KOPT-K1 (cell line): ENCODE data around the gene ANKRD33B.

Experiments used
- H3K27ac ChIP-seq: fragments of 200-600 bp; sonication (generic); 2 replicates; pipeline ENCODE4 v1.5.1; 2016; ENCODE audit warnings: antibody characterized with exemption, mild to moderate bottlenecking, low read depth, low read length; ENCODE audit not compliant: poor library complexity, severe bottlenecking
- H3K36me3 ChIP-seq: fragments of 200-600 bp; sonication (generic); 2 replicates; pipeline ENCODE4 v1.5.1; 2017; ENCODE audit warnings: antibody characterized with exemption, mild to moderate bottlenecking, low read length, moderate library complexity; ENCODE audit not compliant: insufficient read depth
- H3K9me3 ChIP-seq: fragments of 200-600 bp; sonication (generic); 2 replicates; pipeline ENCODE4 v1.5.1; 2017; ENCODE audit warnings: antibody characterized with exemption, low read length, mild to moderate bottlenecking; ENCODE audit not compliant: insufficient read depth, poor library complexity, severe bottlenecking

The ANKRD33B gene

GRCh38 chr5:10688651-10689171, 124.8 kb downstream of the ANKRD33B start:
- Histone ChIP-seq H3K36me3 (no peaks in the 10 kb centered on the region; the same call in 1 of the 2 replicates), H3K9me3 (no peaks in the 10 kb centered on the region), H3K27ac (no peak overlapping the region)

GRCh38 chr5:10689391-10690081, 125.7 kb downstream of the ANKRD33B start:
- H3K36me3 ChIP-seq, result peaks cover 5% of the 10 kb centered on the region; the same call in 1 of the 2 replicates
- no peaks in the 10 kb centered on the region for H3K9me3 ChIP-seq
- no peak overlapping the region for H3K27ac ChIP-seq

- Histone ChIP-seq H3K9me3 (no peaks in the 10 kb centered on the region), H3K36me3 (peaks cover 7% of the 10 kb centered on the region; the same call in 1 of the 2 replicates), H3K27ac (no peak overlapping the region)
Observed at GRCh38 chr5:10690460-10691440, 126.9 kb downstream of the ANKRD33B start.

- Histone ChIP-seq H3K36me3 (peaks cover 7% of the 10 kb centered on the region; the same call in 1 of the 2 replicates), H3K27ac (no peak overlapping the region)
Observed at GRCh38 chr5:10691826-10692785, 128.2 kb downstream of the ANKRD33B start.

GRCh38 chr5:10695055-10695649, 131.3 kb downstream of the ANKRD33B start:
- H3K36me3 ChIP-seq, result 0 out of 2 replicates have a peak, but pooled peaks cover 7% of the 10 kb centered on the region
- H3K27ac ChIP-seq, result no peak overlapping the region
- H3K9me3 ChIP-seq, result no peaks in the 10 kb centered on the region

More at GRCh38 chr5:10691826-10692785, 128.2 kb downstream of the ANKRD33B start:
- no peaks in the 10 kb centered on the region for H3K9me3 ChIP-seq

- Histone ChIP-seq H3K36me3 (0 out of 2 replicates have a peak, but pooled peaks cover 7% of the 10 kb centered on the region), H3K27ac (no peak overlapping the region), H3K9me3 (no peaks in the 10 kb centered on the region)
Observed at GRCh38 chr5:10695759-10696543, 132.1 kb downstream of the ANKRD33B start.

GRCh38 chr5:10699281-10699874, 135.5 kb downstream of the ANKRD33B start:
- Histone ChIP-seq H3K27ac (peak overlapping the region; percentile 29), H3K9me3 (no peaks in the 10 kb centered on the region), H3K36me3 (peaks cover 3% of the 10 kb centered on the region; the same call in 1 of the 2 replicates)

- peak overlapping the region; percentile 29 for H3K27ac ChIP-seq
- no peaks in the 10 kb centered on the region; the same call in 1 of the 2 replicates for H3K36me3 ChIP-seq
- H3K9me3 ChIP-seq, result no peaks in the 10 kb centered on the region
Observed at GRCh38 chr5:10699987-10700386, 136.1 kb downstream of the ANKRD33B start.

- peak overlapping the region; percentile 29 for H3K27ac ChIP-seq
- H3K36me3 ChIP-seq, result no peaks in the 10 kb centered on the region; the same call in 1 of the 2 replicates
Observed at GRCh38 chr5:10700516-10700915, 136.6 kb downstream of the ANKRD33B start.

GRCh38 chr5:10701567-10702039, 137.7 kb downstream of the ANKRD33B start:
- no peaks in the 10 kb centered on the region for H3K9me3 ChIP-seq
- no peak overlapping the region for H3K27ac ChIP-seq
- no peaks in the 10 kb centered on the region; the same call in 1 of the 2 replicates for H3K36me3 ChIP-seq

More at GRCh38 chr5:10700516-10700915, 136.6 kb downstream of the ANKRD33B start:
- H3K9me3 ChIP-seq, result no peaks in the 10 kb centered on the region

GRCh38 chr5:10702040-10702629, 138.3 kb downstream of the ANKRD33B start:
- H3K27ac ChIP-seq, result no peak overlapping the region
- no peaks in the 10 kb centered on the region; the same call in 1 of the 2 replicates for H3K36me3 ChIP-seq
- H3K9me3 ChIP-seq, result no peaks in the 10 kb centered on the region

- H3K9me3 ChIP-seq, result no peaks in the 10 kb centered on the region
- no peaks in the 10 kb centered on the region; the same call in 1 of the 2 replicates for H3K36me3 ChIP-seq
- H3K27ac ChIP-seq, result no peak overlapping the region
Observed at GRCh38 chr5:10702911-10703491, 139.1 kb downstream of the ANKRD33B start.
